Measurements from ENCODE around the gene NQO2. TPM values are rescaled to one million over a fixed set of nuclear protein-coding genes. Genes with fewer than 3 reads are reported as not detected.

NQO2 gene
- total RNA-seq, 1 experiment from 2014 or later, result 105 TPM

- H3K9me3 ChIP-seq (ENCODE audit: control insufficient read depth, low read depth, low read length), result no peaks in the 10 kb centered on the region
- WGBS (ENCODE audit: extremely low coverage, insufficient read length, low lambda C conversion rate), result no CpG with 5 or more reads among the region's 26 CpGs
- H3K79me1 ChIP-seq (ENCODE audit: insufficient read depth, low read depth, low read length, poor library complexity, severe bottlenecking), result no peaks in the 10 kb centered on the region
- H3K9me3 Mint-ChIP-seq, result peaks cover 8 to 12% of the 10 kb centered on the region in 2 experiments
- H3K27me3 ChIP-seq (ENCODE audit: insufficient read depth, low read length), result no peaks in the 10 kb centered on the region
- peak overlapping the region in 1 of 2 experiments; percentile 57; a peak in 2 of 5 replicates for H3K4me3 Mint-ChIP-seq
- no peak overlapping the region for H4K8ac ChIP-seq (replicated peaks; ENCODE audit: insufficient read length, low read depth, low read length)
- no peak overlapping the region for H4K91ac ChIP-seq (ENCODE audit: insufficient read length, low read depth, low read length)
- H2BK20ac ChIP-seq (ENCODE audit: low read depth, low read length, poor library complexity, severe bottlenecking), result no peak overlapping the region
- no peak overlapping the region for H3K4me2 ChIP-seq (ENCODE audit: insufficient read depth, insufficient read length, low read length)
- no peaks in the 10 kb centered on the region for H3K23me2 ChIP-seq (ENCODE audit: insufficient read length, low read depth, low read length, poor library complexity, severe bottlenecking)
- peaks cover 4% of the 10 kb centered on the region; the same call in 1 of the 2 replicates for H3K4me1 ChIP-seq (ENCODE audit: insufficient read depth, low read length)
- no peak overlapping the region for H2AFZ ChIP-seq (ENCODE audit: low read length)
- no peaks in the 10 kb centered on the region for H4K20me1 ChIP-seq (ENCODE audit: control insufficient read depth, insufficient read depth, insufficient read length)
- no peak overlapping the region for H2BK12ac ChIP-seq (ENCODE audit: insufficient read length, low read depth, low read length)
- H3K79me2 ChIP-seq (ENCODE audit: insufficient read depth, low read length), result no peaks in the 10 kb centered on the region
- no peak overlapping the region for H3K4ac ChIP-seq (ENCODE audit: low read depth, low read length)
- no peak overlapping the region for H3K23ac ChIP-seq (ENCODE audit: insufficient read length, low read depth, low read length)
- H3K14ac ChIP-seq (ENCODE audit: insufficient read depth, low read length), result no peak overlapping the region; the same call in 1 of the 2 replicates
- peak overlapping the region; percentile 30 for H3K18ac ChIP-seq (ENCODE audit: insufficient read length, low read depth, low read length)
- no peak overlapping the region for H4K5ac ChIP-seq (ENCODE audit: insufficient read length, low read depth, low read length)
- H3K36me3 Mint-ChIP-seq (ENCODE audit: insufficient read depth in 1 of 3, low read depth in 3 of 3), result peaks cover 32 to 53% (median 44%) of the 10 kb centered on the region in 3 experiments
- H2BK120ac ChIP-seq (ENCODE audit: low read depth, low read length, poor library complexity, severe bottlenecking), result no peak overlapping the region
- H2BK5ac ChIP-seq (ENCODE audit: insufficient read length, low read length), result no peak overlapping the region
- peak; percentile 48 for DNase-seq
- no peak overlapping the region for H3T11ph ChIP-seq (ENCODE audit: low read length)
- TF ChIP-seq, protein P1, sequence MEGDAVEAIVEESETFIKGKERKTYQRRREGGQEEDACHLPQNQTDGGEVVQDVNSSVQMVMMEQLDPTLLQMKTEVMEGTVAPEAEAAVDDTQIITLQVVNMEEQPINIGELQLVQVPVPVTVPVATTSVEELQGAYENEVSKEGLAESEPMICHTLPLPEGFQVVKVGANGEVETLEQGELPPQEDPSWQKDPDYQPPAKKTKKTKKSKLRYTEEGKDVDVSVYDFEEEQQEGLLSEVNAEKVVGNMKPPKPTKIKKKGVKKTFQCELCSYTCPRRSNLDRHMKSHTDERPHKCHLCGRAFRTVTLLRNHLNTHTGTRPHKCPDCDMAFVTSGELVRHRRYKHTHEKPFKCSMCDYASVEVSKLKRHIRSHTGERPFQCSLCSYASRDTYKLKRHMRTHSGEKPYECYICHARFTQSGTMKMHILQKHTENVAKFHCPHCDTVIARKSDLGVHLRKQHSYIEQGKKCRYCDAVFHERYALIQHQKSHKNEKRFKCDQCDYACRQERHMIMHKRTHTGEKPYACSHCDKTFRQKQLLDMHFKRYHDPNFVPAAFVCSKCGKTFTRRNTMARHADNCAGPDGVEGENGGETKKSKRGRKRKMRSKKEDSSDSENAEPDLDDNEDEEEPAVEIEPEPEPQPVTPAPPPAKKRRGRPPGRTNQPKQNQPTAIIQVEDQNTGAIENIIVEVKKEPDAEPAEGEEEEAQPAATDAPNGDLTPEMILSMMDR (conservative IDR thresholded peaks at IDR 0.05), result no peak
- H2BK15ac ChIP-seq (ENCODE audit: low read depth, low read length), result no peak overlapping the region
- H3K27me3 Mint-ChIP-seq (ENCODE audit: low read depth), result peaks cover 5% of the 10 kb centered on the region; the same call in 1 of the 2 replicates
- H3K4me1 Mint-ChIP-seq, result peaks cover 32 to 34% of the 10 kb centered on the region in 2 experiments
- peak overlapping the region; percentile 16 for H3K27ac ChIP-seq (ENCODE audit: insufficient read length, low read depth, low read length)
- peak overlapping the region; percentile 36 to 97 (median 64); a peak in 4 of 7 replicates for H3K27ac Mint-ChIP-seq
- H3K9ac ChIP-seq (ENCODE audit: extremely low read depth, insufficient read length, low read length), result no peak overlapping the region
- no peak overlapping the region for H2AK5ac ChIP-seq (ENCODE audit: insufficient read length, low read length)
- H3K56ac ChIP-seq (ENCODE audit: insufficient read length, low read depth, low read length), result no peak overlapping the region
These were observed 23.3 kb downstream of the NQO2 start for GRCh38 chr6:3022765-3023662.

All from H9 (cell line).